ENCODE results near the gene LPP. TPM values are rescaled to one million over a fixed set of nuclear protein-coding genes. Genes with fewer than 3 reads are reported as not detected.

LPP gene
- total RNA-seq, 1 experiment from 2014 or later = 148 TPM

- Histone ChIP-seq H3F3A (ENCODE audit: insufficient read depth, low read depth) (no peaks in the 10 kb centered on the region), H3K4me1 (replicated peaks; ENCODE audit: insufficient read depth) (peaks cover 3% of the 10 kb centered on the region; the same call in 1 of the 2 replicates), H3K4me3 (no peak overlapping the region), H2AFZ (no peak overlapping the region), H3K36me3 (ENCODE audit: low read depth) (no peaks in the 10 kb centered on the region), H3K4me2 (no peak overlapping the region), H3K9me2 (ENCODE audit: insufficient read depth) (peaks cover 2% of the 10 kb centered on the region; the same call in 1 of the 2 replicates), H3K27me3 (ENCODE audit: insufficient read depth, low read depth) (no peaks in the 10 kb centered on the region), H3K9me3 (ENCODE audit: insufficient read depth, low read depth) (no peaks in the 10 kb centered on the region; the same call in none of the 2 replicates), H3K79me2 (ENCODE audit: low read depth) (no peaks in the 10 kb centered on the region), H3K27ac (no peak overlapping the region), H4K20me1 (ENCODE audit: insufficient read depth) (no peaks in the 10 kb centered on the region)
- intact Hi-C loops (cut with micrococcal nuclease; ENCODE audit: unreplicated experiment) = no loop called here
- TF ChIP-seq, protein P1, sequence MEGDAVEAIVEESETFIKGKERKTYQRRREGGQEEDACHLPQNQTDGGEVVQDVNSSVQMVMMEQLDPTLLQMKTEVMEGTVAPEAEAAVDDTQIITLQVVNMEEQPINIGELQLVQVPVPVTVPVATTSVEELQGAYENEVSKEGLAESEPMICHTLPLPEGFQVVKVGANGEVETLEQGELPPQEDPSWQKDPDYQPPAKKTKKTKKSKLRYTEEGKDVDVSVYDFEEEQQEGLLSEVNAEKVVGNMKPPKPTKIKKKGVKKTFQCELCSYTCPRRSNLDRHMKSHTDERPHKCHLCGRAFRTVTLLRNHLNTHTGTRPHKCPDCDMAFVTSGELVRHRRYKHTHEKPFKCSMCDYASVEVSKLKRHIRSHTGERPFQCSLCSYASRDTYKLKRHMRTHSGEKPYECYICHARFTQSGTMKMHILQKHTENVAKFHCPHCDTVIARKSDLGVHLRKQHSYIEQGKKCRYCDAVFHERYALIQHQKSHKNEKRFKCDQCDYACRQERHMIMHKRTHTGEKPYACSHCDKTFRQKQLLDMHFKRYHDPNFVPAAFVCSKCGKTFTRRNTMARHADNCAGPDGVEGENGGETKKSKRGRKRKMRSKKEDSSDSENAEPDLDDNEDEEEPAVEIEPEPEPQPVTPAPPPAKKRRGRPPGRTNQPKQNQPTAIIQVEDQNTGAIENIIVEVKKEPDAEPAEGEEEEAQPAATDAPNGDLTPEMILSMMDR (conservative IDR thresholded peaks at IDR 0.05) = no peak
- no peak for TF ChIP-seq EZH2 (IDR thresholded peaks at IDR 0.05; ENCODE audit: low read depth)
- peak in 1 of 2 experiments; percentile 51 for DNase-seq
- CTCF ChIA-PET = no interaction called here
- POLR2A ChIA-PET (ENCODE audit: unreplicated experiment) = no interaction called here
- no TSS peak for BruUV-seq (replicated peaks)
Observed at GRCh38 chr3:188842639-188843038, 688.7 kb downstream of the LPP start.

- intact Hi-C loops (cut with micrococcal nuclease; ENCODE audit: unreplicated experiment) = no loop called here
- CTCF ChIA-PET = no interaction called here
Observed at GRCh38 chr3:188844096-188844495, 690.1 kb downstream of the LPP start.

GRCh38 chr3:188845514-188845913, 691.6 kb downstream of the LPP start:
- POLR2A ChIA-PET (ENCODE audit: unreplicated experiment) = no interaction called here
- TF ChIP-seq EZH2 (IDR thresholded peaks at IDR 0.05; ENCODE audit: low read depth) = no peak
- TF ChIP-seq, protein P1 (conservative IDR thresholded peaks at IDR 0.05) = no peak

More at GRCh38 chr3:188844096-188844495, 690.1 kb downstream of the LPP start:
- no peak for DNase-seq
- peaks cover 3% of the 10 kb centered on the region; the same call in 1 of the 2 replicates for H3K4me1 ChIP-seq (replicated peaks; ENCODE audit: insufficient read depth)
- no peaks in the 10 kb centered on the region for H3K27me3 ChIP-seq (ENCODE audit: insufficient read depth, low read depth)
- H2AFZ ChIP-seq = no peak overlapping the region
- H3K4me3 ChIP-seq = no peak overlapping the region
- H3K36me3 ChIP-seq (ENCODE audit: low read depth) = no peaks in the 10 kb centered on the region
- H3K9me3 ChIP-seq (ENCODE audit: insufficient read depth, low read depth) = no peaks in the 10 kb centered on the region; the same call in none of the 2 replicates
- TF ChIP-seq, protein P1 (conservative IDR thresholded peaks at IDR 0.05) = no peak
- TF ChIP-seq EZH2 (IDR thresholded peaks at IDR 0.05; ENCODE audit: low read depth) = no peak
- no TSS peak for BruUV-seq (replicated peaks)
- no peak overlapping the region for H3K27ac ChIP-seq
- peaks cover 3% of the 10 kb centered on the region; the same call in 1 of the 2 replicates for H3K9me2 ChIP-seq (ENCODE audit: insufficient read depth)
- no peak overlapping the region for H3K4me2 ChIP-seq
- no peaks in the 10 kb centered on the region for H3F3A ChIP-seq (ENCODE audit: insufficient read depth, low read depth)
- POLR2A ChIA-PET (ENCODE audit: unreplicated experiment) = interaction anchor here (0.6 kb wide), 1 partner anchor 1463 kb away, joined by 5 read pairs; no protein-coding TSS in a partner anchor
- H4K20me1 ChIP-seq (ENCODE audit: insufficient read depth) = no peaks in the 10 kb centered on the region
- H3K79me2 ChIP-seq (ENCODE audit: low read depth) = no peaks in the 10 kb centered on the region

More at GRCh38 chr3:188845514-188845913, 691.6 kb downstream of the LPP start:
- Histone ChIP-seq H3K4me1 (replicated peaks; ENCODE audit: insufficient read depth) (peaks cover 3% of the 10 kb centered on the region; the same call in 1 of the 2 replicates), H3F3A (ENCODE audit: insufficient read depth, low read depth) (no peaks in the 10 kb centered on the region), H2AFZ (no peak overlapping the region), H3K79me2 (ENCODE audit: low read depth) (no peaks in the 10 kb centered on the region), H3K4me2 (no peak overlapping the region), H3K9me3 (ENCODE audit: insufficient read depth, low read depth) (no peaks in the 10 kb centered on the region; the same call in none of the 2 replicates), H3K4me3 (no peak overlapping the region), H4K20me1 (ENCODE audit: insufficient read depth) (no peaks in the 10 kb centered on the region), H3K9me2 (ENCODE audit: insufficient read depth) (peaks cover 3% of the 10 kb centered on the region; the same call in 1 of the 2 replicates), H3K27ac (no peak overlapping the region), H3K27me3 (ENCODE audit: insufficient read depth, low read depth) (no peaks in the 10 kb centered on the region), H3K36me3 (ENCODE audit: low read depth) (no peaks in the 10 kb centered on the region)
- no TSS peak for BruUV-seq (replicated peaks)
- CTCF ChIA-PET = no interaction called here
- intact Hi-C loops (cut with micrococcal nuclease; ENCODE audit: unreplicated experiment) = no loop called here
- DNase-seq = no peak

All from PC-9 (cell line).